ENCODE results near the gene PDE6D. TPM values are rescaled to one million over a fixed set of nuclear protein-coding genes. Genes with fewer than 3 reads are reported as not detected.

The PDE6D gene
- total and polyA plus RNA-seq, 2 of the 4 experiments (the other 2 are of a cell fraction): 13.8 to 24.7 TPM

DNA sequence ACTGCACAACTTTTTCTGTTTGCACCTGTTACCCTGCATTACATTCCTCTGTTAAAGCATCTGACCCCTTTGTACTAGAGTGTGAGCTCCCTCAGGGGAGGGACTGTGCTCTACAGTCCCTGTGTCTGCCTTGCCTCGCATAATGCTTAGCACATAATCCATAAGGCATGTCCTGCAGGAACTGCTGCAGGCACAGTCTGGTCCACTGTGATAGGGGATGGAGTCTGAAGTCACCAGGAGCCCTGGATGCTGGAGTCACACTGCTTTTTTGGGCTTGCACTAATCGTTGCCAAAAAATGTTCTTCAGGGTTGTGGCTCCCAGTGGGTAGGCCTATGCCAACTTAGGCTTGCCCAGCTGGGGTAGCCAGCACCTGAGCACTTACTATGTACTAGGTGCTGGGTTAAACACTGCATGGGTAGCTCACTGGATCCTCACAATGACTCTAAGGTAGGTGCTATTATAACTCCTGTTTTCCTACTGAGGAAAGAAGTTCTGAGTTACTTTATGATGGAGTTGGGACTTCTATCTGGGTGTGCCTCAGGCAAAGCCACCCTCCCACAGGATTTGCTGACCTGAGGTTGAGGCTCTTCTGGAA, 38.5 kb upstream of the PDE6D start:
- H3K18ac ChIP-seq (ENCODE audit: low read depth, low read length): no peak overlapping the region
- H3K4ac ChIP-seq (ENCODE audit: low read depth, low read length): no peak overlapping the region
- H3K36me3 ChIP-seq (ENCODE audit: control insufficient read depth, insufficient read depth, low read length): no peaks in the 10 kb centered on the region
- H3K56ac ChIP-seq (ENCODE audit: extremely low read depth, insufficient read depth, low read length): no peak overlapping the region
- no peaks in the 10 kb centered on the region for H3K4me1 ChIP-seq (ENCODE audit: control insufficient read depth, insufficient read depth, low read length)
- H3K27ac ChIP-seq (ENCODE audit: insufficient read depth, low read length): no peak overlapping the region
- no peak overlapping the region for H2AK5ac ChIP-seq (ENCODE audit: low read depth, low read length)
- dilution Hi-C loops (cut with HindIII; ENCODE audit: low sequenced_read_pairs, unreplicated experiment) (no loop called here), intact Hi-C loops (cut with micrococcal nuclease) (no loop called here), in situ Hi-C loops (cut with MboI; ENCODE audit: low sequenced_read_pairs) (loop anchor here (10.0 kb wide), 1 partner anchor 45 kb away; no protein-coding TSS in a partner anchor)
- H3K27me3 ChIP-seq (ENCODE audit: control insufficient read depth, insufficient read depth, low read length): peaks cover 3% of the 10 kb centered on the region
- H3K4me3 ChIP-seq (ENCODE audit: insufficient read depth, low read depth, low read length): no peak overlapping the region
- H3K9ac ChIP-seq (ENCODE audit: low read depth, low read length): no peak overlapping the region
- TF ChIP-seq MAZ (IDR thresholded peaks at IDR 0.05; ENCODE audit: borderline replicate concordance, low read depth, low read length): no peak
- no peak for TF ChIP-seq CHD1 (IDR thresholded peaks at IDR 0.05; ENCODE audit: low read depth, low read length)
- TF ChIP-seq NFE2L2 (IDR thresholded peaks at IDR 0.05; ENCODE audit: low read depth, low read length): no peak
- no peak for TF ChIP-seq ELK1 (IDR thresholded peaks at IDR 0.05; ENCODE audit: borderline replicate concordance, low read depth, low read length)
- TF ChIP-seq MAFK (IDR thresholded peaks at IDR 0.05; ENCODE audit: low read depth, low read length): no peak
- TF ChIP-seq RAD21 (IDR thresholded peaks at IDR 0.05; ENCODE audit: low read length): no peak
- TF ChIP-seq SMC3 (IDR thresholded peaks at IDR 0.05; ENCODE audit: low read depth, low read length): no peak
- no peak for TF ChIP-seq BHLHE40 (IDR thresholded peaks at IDR 0.05; ENCODE audit: low read depth, low read length)
- no peak for TF ChIP-seq RFX5 (IDR thresholded peaks at IDR 0.05; ENCODE audit: low read depth, low read length)
- no peak for TF ChIP-seq USF2 (IDR thresholded peaks at IDR 0.05; ENCODE audit: low read depth, low read length)
- no peak for TF ChIP-seq FOS (IDR thresholded peaks at IDR 0.05; ENCODE audit: low read depth, low read length)
- no peak for TF ChIP-seq CTCF (conservative IDR thresholded peaks at IDR 0.05; ENCODE audit: low read depth, low read length)
- TF ChIP-seq MXI1 (IDR thresholded peaks at IDR 0.05; ENCODE audit: borderline replicate concordance, low read depth, low read length): no peak
- no peaks in the 10 kb centered on the region for H4K20me1 ChIP-seq (ENCODE audit: insufficient read depth, low read length)
- ATAC-seq (ENCODE audit: low read depth) (peak; percentile 17; the same call in 1 of the 2 replicates), DNase-seq (no peak)
- H2BK120ac ChIP-seq (ENCODE audit: low read depth, low read length): no peak overlapping the region
- no peak overlapping the region for H2AK9ac ChIP-seq (replicated peaks; ENCODE audit: low read depth, low read length, poor library complexity)
- H2BK5ac ChIP-seq (ENCODE audit: low read depth, low read length, poor library complexity, severe bottlenecking): no peak overlapping the region
- H2BK15ac ChIP-seq (ENCODE audit: low read depth, low read length): no peak overlapping the region
- ChIA-PET POLR2A (ENCODE audit: unreplicated experiment) (no interaction called here), CTCF (no interaction called here)
- H3K4me2 ChIP-seq (ENCODE audit: low read depth, low read length): no peak overlapping the region
- H4K5ac ChIP-seq (ENCODE audit: low read depth, low read length): no peak overlapping the region
- no peak overlapping the region for H3K14ac ChIP-seq (replicated peaks; ENCODE audit: low read depth, low read length)
- no TSS peak for BruUV-seq (replicated peaks)
- no peak overlapping the region for H2BK20ac ChIP-seq (ENCODE audit: low read depth, low read length)
- 80% methylated on average over 1 of the region's 2 CpGs; no CpG with 5 or more reads in 1 of the 2 experiments for WGBS, 2 experiments (ENCODE audit: extremely low coverage in 2 of 2, insufficient read length in 1 of 2)
- H3K9me1 ChIP-seq (ENCODE audit: insufficient read depth, low read length): no peaks in the 10 kb centered on the region
- peaks cover 7% of the 10 kb centered on the region for H3K9me3 ChIP-seq (ENCODE audit: control insufficient read depth, insufficient read depth, low read length)
- no peak overlapping the region for H4K91ac ChIP-seq (ENCODE audit: insufficient read depth, low read depth, low read length)
- no peaks in the 10 kb centered on the region for H3K79me1 ChIP-seq (ENCODE audit: low read depth in 1 of 2, low read length in 2 of 2)
- H4K8ac ChIP-seq (ENCODE audit: low read depth in 2 of 2, low read length in 2 of 2): no peak overlapping the region
- no peak overlapping the region for H3K23ac ChIP-seq (ENCODE audit: low read depth, low read length)
- H2AFZ ChIP-seq (replicated peaks; ENCODE audit: low read length, poor library complexity): no peak overlapping the region

All from IMR-90 (cell line).